Measurements from ENCODE around the gene RGS7. TPM values are rescaled to one million over a fixed set of nuclear protein-coding genes. Genes with fewer than 3 reads are reported as not detected.
"Not testable (repeated sequence)": the region's sequence is repeated elsewhere in the genome, so short reads cannot be mapped to it uniquely, and the experiment has no call there.

The RGS7 gene
- total RNA-seq, 1 donor, result not detected

DNA sequence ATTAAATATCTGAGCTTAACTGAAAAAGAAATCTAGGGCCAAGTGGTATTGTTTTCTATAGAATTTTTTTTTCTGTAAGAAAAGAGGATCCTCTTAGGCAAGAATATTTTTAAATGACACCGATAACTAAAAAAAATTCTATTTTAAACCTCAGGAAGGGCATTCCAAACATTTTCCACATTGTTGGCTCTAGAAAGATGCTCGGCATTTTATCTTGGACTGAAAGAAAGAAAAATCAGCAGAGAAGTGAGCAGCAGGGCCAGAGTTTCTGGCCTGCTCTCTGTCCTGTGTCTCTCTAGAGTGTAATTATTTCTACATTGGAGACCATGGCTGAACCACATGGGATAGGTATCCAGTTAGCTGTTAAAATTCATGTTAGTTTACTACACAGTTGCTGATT lies 552.5 kb downstream of the RGS7 start:
- DNase-seq (ENCODE audit: low read depth in 2 of 3, low spot score in 2 of 3), result no peak

DNA sequence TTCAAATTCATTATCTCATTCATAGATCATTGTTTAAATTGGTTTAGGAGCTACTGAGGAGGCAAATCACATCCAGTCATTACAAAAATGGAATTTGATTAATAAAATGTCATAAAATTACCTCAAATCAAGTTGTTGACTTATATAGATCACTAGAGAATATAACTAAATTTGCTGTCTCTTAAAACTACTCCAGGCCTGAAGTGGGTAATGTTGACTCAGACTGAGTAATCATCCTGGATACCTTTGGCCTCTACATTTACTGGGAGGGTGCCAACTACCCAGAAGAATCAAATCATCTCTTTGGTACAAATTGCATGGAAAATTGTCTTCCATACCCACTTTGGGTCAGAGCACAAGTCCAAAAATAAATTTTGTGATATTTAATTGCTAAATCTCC lies 553.9 kb downstream of the RGS7 start:
- DNase-seq (ENCODE audit: low read depth in 2 of 3, low spot score in 2 of 3), result no peak

DNA sequence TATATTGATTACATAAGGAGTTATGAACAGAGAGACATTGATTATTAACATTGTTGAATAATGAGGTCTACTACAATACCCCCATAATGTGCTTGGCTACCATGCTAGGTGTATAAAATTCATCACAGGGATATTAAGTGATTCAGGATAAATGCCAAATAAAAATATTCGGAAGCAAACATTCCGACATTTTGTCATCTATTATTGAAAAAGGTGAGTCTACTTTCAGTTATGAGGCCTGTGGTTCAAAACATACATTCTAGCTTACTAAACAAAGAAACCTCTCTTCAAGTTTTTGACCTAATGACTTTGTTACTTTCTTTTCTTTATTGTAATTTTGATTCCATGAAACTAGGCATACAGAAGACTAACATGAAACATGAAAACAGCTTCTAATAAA lies 554.7 kb downstream of the RGS7 start:
- DNase-seq (ENCODE audit: low read depth in 2 of 3, low spot score in 2 of 3), result no peak

DNA sequence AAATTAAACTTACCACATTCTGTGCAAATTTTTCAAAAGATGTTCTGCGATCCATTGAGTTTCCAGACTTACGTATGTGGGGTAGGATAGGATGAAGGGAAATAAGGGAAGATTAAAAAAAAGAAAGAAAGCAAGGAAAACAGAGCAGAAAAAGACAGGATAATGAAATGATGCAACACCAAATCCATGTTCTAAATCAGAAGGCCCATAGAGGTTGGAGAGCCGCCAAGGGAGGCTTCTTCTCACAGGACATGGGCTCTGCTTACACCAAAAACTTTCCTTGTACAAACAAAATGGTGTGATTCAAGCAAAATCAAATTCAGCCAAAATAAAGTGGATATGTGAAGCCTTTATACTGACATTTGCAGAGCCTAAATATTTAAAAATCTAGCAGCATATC lies 555.6 kb downstream of the RGS7 start:
- DNase-seq (ENCODE audit: low read depth in 2 of 3, low spot score in 2 of 3), result no peak

DNA sequence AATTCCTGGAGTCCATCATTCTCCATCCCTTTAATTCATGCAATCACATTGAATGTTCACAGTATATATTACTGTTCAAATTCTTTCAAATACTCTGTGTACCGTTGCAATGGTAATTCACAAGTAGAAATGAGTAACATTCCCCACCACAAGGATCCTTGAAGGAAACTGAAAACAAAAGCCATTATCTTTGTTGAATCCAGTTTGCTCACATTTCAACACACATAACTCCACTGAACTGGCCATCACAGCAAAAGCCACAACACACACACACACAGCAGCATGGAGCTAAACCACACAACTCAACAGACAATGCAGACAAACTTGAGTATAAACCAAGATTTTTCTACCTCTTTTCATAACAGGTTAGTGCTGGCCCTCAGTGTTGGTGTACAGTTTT lies 556.7 kb downstream of the RGS7 start:
- no peak for DNase-seq (ENCODE audit: low read depth in 2 of 3, low spot score in 2 of 3)

DNA sequence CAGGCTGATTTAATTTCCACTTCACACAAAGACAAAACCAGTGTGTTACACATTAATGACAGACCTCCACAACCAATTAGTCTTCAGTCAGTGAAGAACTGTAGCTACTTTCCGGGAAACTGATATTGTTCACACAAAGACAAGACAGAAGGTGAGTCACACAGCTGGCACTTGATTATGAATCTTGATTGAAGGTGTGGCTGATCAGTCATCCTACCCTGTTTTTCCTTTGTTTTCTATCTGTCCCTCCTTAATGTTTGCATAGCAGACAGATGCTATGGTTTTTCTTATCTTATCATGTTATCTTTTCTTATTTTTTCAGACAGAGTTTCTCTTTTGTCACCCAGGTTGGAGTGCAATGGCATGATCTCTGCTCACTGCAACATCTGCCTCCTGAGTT lies 560.0 kb downstream of the RGS7 start:
- no peak for DNase-seq (ENCODE audit: low read depth in 2 of 3, low spot score in 2 of 3)

DNA sequence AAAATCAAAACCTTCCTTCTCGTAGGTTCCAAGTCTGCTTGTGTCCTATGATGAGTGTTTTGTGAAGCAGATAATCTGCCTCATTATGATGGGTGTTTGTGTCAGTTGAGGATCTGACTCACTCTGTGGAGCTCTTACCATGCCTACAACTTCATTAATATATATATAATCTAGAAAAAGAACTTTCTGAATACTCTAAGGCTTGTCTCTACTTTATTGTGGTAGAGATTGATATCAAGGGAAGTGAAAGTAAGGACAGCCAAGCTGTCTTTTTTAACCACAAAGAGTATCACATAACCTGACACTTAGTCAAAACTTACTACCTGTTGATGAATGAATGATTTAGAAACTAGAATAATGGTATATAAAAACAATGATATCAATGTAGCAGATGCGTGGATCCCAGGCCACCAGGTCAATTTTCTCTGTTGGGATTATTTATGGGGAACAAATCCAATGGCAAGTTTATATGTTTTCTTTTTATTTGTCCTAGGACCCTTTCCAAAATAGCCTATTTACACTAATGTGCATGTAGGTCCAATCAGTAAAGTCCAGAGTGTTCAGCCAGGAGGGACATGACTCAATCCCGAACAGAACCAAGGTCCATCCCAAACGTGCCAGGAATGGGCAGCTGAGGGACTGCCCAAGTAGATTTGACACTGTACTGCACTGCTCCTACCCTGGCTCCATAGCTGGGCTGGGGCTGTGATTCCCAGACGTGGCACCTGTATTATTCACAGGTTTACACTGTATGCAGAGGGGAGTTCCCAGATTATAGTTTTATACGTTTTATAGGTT lies 562.8 kb downstream of the RGS7 start:
- no peak for DNase-seq (ENCODE audit: low read depth in 2 of 3, low spot score in 2 of 3)

DNA sequence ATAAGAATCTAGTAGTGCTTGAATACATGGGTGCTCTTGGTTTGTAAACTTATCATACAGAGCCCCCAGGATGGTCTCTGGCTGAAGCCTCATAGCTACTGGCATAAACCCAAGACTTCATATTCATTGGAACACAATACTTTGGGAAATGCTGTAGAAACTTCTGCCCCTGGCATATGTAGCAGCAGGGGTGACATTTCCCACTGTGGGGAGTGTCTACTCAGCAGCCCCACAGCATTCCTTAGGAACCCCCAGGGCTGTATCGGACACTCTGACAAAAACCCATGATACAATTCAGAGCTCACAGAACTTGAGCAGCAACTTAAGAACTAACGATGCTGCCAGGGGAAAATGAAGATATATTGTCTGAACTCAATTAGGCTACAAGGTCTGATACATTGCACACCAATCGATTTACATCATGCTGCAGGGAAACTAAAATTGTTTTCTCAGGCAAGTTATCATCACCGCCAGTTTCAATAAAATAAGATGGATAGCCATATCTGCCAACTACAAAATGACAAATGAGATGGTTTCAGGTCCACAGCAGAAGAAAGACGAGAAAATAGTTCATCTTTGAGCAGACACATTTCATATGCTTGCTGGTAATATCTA lies 564.0 kb downstream of the RGS7 start:
- no peak for DNase-seq (ENCODE audit: low read depth in 2 of 3, low spot score in 2 of 3)

DNA sequence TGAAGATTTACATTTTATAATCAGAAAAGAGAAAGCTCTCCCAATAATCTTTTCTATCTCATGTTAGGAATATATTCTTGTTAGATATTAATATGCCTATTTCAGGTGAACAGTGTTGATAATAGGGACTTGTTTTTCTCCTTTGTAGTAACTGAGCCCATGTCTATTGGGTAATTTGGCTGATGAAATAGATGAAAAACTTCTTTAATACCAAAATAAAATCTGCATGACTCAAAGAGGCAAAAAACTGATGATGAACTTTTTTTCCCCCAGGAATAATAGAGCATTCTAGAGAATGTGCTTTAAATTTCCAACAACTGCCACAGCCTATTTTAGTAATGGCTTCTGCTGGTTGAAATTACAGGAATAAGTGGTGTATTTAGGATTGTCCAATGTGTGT lies 566.1 kb downstream of the RGS7 start:
- DNase-seq (ENCODE audit: low read depth in 2 of 3, low spot score in 2 of 3), result no peak

DNA sequence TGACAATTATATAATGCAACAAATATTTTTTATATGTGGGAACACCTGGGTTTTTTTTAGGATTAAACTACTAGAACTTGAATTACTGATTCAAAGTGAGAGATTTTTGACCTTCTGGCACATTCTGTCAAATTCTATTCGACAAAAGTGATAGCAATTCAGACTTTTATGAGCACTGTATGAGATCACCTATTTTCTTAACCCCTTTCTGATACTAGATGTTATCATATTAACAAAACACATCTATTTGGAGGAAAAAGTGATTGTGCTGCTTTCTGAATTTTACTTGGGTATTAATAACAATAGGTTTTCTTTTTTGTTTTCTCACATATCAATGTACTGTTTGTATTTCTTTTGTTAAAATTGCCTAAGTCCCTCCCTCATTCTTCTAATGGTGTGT lies 570.1 kb downstream of the RGS7 start:
- DNase-seq (ENCODE audit: low read depth in 2 of 3, low spot score in 2 of 3), result no peak

DNA sequence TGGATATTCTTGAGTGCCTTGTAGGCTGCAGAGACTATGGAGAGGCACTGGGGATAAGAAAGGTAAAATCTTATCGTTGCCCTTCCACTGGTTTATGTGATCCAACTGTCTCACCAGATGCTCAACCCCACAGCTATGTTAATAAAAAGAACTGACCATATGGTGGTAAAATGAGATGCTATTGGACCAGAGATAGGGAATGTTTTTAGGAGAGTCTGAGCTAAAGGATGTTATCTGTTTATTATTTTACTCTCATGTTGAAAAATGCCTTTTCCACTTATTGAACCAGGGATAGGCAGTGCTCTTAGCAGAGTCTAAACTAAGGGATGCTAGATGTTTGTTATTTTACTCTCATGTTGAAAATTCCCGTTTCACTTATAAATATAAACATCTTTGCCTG lies 572.2 kb downstream of the RGS7 start:
- no peak for DNase-seq (ENCODE audit: low read depth in 2 of 3, low spot score in 2 of 3)

DNA sequence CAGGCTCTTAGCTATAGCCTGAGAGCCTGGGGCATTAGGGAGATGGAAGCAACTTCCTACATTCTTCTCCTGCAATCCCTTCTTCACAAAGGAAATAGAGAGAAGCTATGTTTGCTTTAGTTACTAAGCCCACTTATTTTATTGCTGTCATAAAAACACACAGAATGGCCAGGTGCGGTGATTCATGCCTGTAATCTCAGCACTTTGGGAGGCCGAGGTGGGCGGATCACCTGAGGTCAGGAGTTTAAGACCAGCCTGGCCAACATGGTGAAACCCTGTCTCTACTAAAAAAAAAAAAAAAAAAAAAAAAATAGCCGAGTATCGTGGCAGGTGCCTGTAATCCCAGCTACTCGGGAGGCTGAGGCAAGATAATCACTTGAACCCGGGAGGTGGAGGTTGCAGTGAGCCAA lies 573.3 kb downstream of the RGS7 start:
- not testable (repeated sequence) for DNase-seq (ENCODE audit: low read depth in 2 of 3, low spot score in 2 of 3)

DNA sequence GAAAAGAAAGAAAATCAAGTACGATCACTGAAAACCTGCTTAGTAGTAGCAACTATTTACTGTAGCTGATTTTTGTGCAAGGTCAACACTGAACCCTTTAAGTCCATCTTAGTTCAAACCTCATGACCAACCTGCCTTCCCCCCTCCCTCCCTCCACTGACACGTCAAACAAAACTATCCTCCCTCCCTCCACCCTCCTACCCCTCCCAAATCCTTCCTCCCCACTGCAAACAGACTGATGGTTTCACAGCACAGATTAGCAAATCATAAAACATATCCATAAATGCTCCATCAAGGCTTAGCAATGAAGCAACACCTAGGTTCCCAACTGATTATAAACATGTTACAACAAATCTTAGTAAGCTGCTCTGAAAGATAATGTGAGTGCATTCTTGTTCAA lies 580.8 kb downstream of the RGS7 start:
- DNase-seq (ENCODE audit: low read depth in 2 of 3, low spot score in 2 of 3), result no peak

DNA sequence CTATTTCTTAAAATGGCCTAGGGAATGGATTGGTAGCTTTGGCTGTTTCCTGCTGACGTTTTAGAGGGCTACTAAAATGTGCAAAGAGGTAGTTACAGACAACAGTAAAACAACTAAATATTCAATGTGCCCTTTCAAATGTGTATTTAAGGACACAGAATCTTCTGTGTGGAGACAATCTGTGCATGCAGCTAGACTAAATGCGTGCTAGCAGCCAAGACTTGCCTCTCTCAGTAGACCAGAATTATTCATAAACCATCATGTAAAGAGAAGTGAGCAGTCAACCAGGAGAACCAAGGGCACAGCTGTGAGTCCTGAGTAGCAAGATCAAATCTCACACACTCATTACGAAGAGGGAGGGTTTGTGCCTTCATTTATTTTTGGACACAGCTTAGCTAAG lies 584.9 kb downstream of the RGS7 start:
- no peak for DNase-seq (ENCODE audit: low read depth in 2 of 3, low spot score in 2 of 3)

DNA sequence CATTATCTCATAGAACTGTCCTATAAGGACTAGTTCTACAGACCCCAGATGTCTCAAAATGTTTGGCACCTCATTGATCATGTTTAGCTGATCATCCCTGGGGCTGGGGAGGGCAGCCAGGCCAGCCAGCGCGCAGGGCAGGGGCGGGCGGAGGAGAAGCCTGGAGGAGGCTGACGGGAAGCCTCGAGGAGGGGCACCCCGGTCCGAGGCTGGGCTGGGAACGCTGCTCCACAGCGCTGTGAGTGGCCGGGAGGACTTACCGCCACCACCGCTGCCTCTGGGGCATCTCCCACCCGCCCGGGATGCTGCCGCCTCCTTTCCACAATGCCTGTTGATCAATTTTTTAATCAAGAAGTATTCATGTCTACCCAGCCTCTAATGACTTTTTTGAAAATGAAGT lies 585.6 kb downstream of the RGS7 start:
- no peak for DNase-seq (ENCODE audit: low read depth in 2 of 3, low spot score in 2 of 3)

DNA sequence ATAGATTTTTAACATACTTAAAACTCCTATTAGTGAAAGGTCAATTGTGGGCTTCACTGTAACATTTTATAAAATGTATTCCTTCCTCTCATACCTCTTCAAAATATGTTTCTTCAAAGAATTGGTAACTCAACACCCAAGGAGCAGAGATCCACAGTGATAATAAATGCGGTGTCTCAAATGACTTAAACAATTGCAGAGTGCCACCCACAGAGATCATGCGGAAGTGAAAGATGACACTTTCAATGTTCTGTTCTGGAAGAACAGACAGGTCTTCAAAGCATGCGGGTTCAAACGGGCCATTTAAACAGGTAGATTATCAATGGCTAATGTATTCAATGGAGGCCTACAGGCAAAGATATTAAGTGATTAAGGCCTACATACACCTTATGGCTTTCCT lies 588.0 kb downstream of the RGS7 start:
- no peak for DNase-seq (ENCODE audit: low read depth in 2 of 3, low spot score in 2 of 3)

DNA sequence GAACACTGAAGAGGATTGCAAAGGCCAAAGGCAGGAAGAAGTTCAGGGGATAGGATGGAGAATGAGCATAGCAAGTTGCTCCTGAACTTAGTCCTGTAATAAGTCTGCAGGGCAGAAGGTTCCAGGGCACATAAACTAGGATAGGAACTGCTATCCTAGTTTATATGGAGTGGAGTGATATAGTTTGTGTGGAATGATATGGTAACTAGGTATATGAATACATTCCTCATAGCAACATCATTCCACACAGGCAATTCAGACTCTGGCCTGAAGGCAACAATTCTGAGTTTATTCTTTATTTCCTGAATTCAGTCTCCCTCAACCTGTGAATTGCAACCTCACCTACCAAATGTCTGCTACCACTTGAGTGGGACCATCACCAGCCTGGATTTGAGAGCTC lies 590.2 kb downstream of the RGS7 start:
- DNase-seq (ENCODE audit: low read depth in 2 of 3, low spot score in 2 of 3), result no peak

DNA sequence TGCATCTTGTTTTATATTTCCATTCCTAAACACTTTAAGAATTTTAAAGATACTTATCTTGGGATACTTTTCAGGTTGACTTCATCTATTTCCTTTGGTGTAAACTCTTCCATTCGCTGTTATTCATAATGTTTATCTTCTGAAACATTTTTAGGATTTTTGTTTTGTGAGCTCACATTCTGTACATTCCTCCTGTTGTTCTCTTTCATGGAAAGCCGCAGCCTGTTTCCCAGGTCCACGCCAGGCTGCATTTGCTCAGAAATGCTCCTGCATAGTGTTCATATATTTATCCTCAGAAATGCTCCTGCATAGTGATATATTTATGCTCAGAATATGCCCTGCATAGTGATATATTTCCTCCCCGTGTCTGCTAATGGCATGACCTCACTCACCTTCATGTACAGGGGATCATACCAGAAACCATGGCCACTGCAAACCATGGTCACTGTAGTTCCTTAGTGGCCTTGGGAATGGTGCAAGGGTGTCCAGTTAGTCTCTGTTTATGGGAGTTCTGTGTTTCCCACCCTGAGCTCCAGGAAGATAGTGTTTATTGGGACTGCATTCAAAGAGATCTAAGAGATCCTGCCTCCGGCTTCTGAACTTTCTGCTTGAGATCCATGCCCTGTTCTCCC lies 591.2 kb downstream of the RGS7 start:
- DNase-seq (ENCODE audit: low read depth in 2 of 3, low spot score in 2 of 3), result no peak

DNA sequence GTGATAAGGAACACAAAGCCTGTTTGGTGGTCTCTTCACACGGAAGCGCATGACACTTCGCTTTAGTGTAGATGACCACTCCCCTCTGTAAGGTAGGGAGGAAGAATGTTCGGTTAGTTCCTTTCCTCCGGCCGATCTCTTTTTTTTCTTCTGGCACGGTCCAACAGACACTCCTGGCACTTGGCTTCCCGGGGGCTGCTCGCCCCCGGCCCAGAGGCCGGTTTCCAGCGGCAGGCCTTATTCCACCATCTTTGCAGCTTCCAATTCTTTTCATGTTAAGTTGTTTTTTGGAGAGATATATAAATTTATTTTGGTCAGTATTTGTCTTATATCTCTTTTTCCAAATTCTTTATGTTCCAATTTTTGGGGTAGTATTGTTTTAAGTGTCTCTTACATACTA lies 593.2 kb downstream of the RGS7 start:
- DNase-seq (ENCODE audit: low read depth in 2 of 3, low spot score in 2 of 3), result no peak

DNA sequence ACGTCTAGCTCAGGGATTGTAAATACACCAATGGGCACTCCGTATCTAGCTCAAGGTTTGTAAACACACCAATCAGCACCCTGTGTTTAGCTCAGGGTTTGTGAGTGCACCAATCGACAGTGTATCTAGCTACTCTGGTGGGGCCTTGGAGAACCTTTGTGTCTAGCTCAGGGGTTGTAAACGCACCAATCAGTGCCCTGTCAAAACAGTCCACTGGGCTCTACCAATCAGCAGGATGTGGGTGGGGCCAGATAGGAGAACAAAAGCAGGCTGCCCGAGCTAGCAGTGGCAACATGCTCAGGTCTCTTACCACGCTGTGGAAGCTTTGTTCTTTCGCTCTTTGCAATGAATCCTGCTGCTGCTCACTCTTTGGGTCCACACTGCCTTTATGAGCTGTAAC lies 593.9 kb downstream of the RGS7 start:
- not testable (repeated sequence) for DNase-seq (ENCODE audit: low read depth in 2 of 3, low spot score in 2 of 3)

DNA sequence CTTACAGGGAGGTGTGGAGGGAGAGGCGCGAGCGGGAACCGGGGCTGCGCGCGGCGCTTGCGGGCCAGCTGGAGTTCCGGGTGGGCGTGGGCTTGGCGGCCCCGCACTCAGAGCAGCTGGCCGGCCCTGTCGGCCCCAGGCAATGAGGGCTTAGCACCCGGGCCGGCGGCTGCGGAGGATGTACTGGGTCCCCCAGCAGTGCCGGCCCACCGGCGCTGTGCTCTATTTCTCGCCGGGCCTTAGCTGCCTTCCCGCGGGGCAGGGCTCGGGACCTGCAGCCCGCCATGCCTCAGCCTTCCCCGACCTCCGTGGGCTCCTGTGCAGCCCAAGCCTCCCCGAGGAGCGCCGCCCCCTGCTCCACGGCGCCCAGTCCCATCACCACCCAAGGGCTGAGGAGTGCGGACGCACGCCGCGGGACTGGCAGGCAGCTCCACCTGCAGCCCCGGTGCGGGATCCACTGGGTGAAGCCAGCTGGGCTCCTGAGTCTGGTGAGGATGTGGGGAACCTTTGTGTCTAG lies 594.5 kb downstream of the RGS7 start:
- not testable (repeated sequence) for DNase-seq (ENCODE audit: low read depth in 2 of 3, low spot score in 2 of 3)

DNA sequence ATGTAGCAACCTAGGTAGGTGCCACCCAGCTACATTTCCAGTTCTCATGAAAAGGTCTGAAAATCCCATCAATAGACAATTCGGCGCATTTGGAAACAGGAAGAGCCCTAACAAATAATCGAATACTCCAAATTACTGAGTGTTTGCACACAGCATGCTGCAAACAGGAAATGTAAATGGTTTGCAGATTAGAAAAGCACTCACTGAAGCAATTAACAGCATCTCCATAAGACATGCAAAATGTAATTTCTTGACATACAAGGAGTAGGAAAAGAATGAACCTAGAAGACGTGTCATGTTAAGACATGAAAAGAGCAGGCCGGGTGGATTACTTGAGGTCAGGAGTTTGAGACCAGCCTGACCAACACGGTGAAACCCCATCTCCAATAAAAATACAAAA lies 598.2 kb downstream of the RGS7 start:
- DNase-seq (ENCODE audit: low read depth in 2 of 3, low spot score in 2 of 3), result not testable (repeated sequence)

All from hematopoietic multipotent progenitor cell (in vitro differentiated cells).